Liver (tissue), 2 donors: ENCODE data around the gene DENND1C.

Source experiments
- YY1 ChIP-seq: IDR thresholded peaks from 2 replicates; pipeline ENCODE4 v1.6.1; 2016; ENCODE audit warnings: antibody characterized with exemption, mild to moderate bottlenecking
- TF ChIP-seq, protein P1 (sequence below): fragments of 150-350 bp; IDR thresholded peaks from 2 replicates; pipeline ENCODE4 v1.5.1; 2017; ENCODE audit warnings: improper control_type of control experiment, low read depth, low read length; ENCODE audit not compliant: missing input control
- TF ChIP-seq, protein P2 (sequence below): IDR thresholded peaks from 2 replicates; pipeline ENCODE4 v1.6.1; 2016; ENCODE audit warnings: antibody characterized with exemption, mild to moderate bottlenecking
- donor health status: healthy.

DNA sequence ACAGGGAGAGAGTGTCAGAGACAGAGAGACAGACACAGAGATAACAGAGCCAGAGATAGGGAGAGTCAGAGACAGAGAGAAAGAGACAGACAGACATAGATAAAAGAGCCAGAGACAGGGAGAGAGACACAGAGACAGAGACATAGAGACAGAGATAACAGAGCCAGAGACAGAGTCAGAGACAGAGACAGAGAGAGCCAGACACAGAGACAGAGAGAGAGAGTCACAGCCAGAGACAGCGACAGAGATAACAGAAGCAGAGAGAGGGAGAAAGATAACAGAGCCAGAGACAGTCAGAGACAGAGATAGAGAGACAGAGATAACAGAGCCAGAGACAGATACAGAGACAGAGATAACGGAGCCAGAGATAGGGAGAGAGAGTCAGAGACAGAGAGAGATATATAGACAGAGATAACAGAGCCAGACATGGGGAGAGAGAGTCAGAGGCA is 48.4 kb upstream of the DENND1C start:
- TF ChIP-seq YY1 = no peak
- TF ChIP-seq, protein P1, sequence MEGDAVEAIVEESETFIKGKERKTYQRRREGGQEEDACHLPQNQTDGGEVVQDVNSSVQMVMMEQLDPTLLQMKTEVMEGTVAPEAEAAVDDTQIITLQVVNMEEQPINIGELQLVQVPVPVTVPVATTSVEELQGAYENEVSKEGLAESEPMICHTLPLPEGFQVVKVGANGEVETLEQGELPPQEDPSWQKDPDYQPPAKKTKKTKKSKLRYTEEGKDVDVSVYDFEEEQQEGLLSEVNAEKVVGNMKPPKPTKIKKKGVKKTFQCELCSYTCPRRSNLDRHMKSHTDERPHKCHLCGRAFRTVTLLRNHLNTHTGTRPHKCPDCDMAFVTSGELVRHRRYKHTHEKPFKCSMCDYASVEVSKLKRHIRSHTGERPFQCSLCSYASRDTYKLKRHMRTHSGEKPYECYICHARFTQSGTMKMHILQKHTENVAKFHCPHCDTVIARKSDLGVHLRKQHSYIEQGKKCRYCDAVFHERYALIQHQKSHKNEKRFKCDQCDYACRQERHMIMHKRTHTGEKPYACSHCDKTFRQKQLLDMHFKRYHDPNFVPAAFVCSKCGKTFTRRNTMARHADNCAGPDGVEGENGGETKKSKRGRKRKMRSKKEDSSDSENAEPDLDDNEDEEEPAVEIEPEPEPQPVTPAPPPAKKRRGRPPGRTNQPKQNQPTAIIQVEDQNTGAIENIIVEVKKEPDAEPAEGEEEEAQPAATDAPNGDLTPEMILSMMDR = no peak
- TF ChIP-seq, protein P2, sequence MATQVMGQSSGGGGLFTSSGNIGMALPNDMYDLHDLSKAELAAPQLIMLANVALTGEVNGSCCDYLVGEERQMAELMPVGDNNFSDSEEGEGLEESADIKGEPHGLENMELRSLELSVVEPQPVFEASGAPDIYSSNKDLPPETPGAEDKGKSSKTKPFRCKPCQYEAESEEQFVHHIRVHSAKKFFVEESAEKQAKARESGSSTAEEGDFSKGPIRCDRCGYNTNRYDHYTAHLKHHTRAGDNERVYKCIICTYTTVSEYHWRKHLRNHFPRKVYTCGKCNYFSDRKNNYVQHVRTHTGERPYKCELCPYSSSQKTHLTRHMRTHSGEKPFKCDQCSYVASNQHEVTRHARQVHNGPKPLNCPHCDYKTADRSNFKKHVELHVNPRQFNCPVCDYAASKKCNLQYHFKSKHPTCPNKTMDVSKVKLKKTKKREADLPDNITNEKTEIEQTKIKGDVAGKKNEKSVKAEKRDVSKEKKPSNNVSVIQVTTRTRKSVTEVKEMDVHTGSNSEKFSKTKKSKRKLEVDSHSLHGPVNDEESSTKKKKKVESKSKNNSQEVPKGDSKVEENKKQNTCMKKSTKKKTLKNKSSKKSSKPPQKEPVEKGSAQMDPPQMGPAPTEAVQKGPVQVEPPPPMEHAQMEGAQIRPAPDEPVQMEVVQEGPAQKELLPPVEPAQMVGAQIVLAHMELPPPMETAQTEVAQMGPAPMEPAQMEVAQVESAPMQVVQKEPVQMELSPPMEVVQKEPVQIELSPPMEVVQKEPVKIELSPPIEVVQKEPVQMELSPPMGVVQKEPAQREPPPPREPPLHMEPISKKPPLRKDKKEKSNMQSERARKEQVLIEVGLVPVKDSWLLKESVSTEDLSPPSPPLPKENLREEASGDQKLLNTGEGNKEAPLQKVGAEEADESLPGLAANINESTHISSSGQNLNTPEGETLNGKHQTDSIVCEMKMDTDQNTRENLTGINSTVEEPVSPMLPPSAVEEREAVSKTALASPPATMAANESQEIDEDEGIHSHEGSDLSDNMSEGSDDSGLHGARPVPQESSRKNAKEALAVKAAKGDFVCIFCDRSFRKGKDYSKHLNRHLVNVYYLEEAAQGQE = no peak
